AG04449 (cell line): ENCODE results near the gene BCL7B.

Experiments used
- CTCF ChIA-PET: fragments of 350-600 bp; formaldehyde crosslinking; extraction: SDS; loops from one replicate; lab custom pipeline; 2021; ENCODE audit warnings: antibody characterized with exemption; lab: Yijun Ruan, JAX
- POLR2A ChIA-PET: fragments of 400-600, 350-600 bp; formaldehyde crosslinking; extraction: SDS; loops from one replicate; lab custom pipeline; 2020; ENCODE audit warnings: antibody characterized with exemption, inconsistent platforms; lab: Yijun Ruan, JAX
- DNase-seq: peaks from one replicate; pipeline ENCODE4 v3.0.0-alpha.2; 2010; ENCODE audit warnings: low read depth, low spot score
- H3K4me3 ChIP-seq: 2 replicates; pipeline ENCODE4 v1.5.1; 2011; ENCODE audit warnings: low read depth, mild to moderate bottlenecking, control low read depth, low read length
- CTCF ChIP-seq: IDR thresholded peaks from one replicate; pipeline ENCODE4 v1.5.1; 2011; ENCODE audit warnings: mild to moderate bottlenecking, moderate library complexity, low read length, control low read depth, inconsistent platforms; ENCODE audit not compliant: insufficient read depth; ENCODE audit errors: missing control alignments

The BCL7B gene

GRCh38 chr7:73489976-73490375 lies 67.5 kb downstream of the BCL7B start:
- CTCF ChIA-PET: no interaction called here

GRCh38 chr7:73487486-73487885 lies 70.0 kb downstream of the BCL7B start:
- POLR2A ChIA-PET: no interaction called here
- CTCF ChIA-PET: interaction anchor here (0.8 to 1.9 kb wide), 3 partner anchors 11 to 36 kb away, joined by 3 to 7 read pairs (median 5); no protein-coding TSS in a partner anchor
- H3K4me3 ChIP-seq: no peak overlapping the region
- no peak for DNase-seq
- no peak for TF ChIP-seq CTCF

More at GRCh38 chr7:73489976-73490375, 67.5 kb downstream of the BCL7B start:
- TF ChIP-seq CTCF: no peak
- POLR2A ChIA-PET: no interaction called here
- no peak for DNase-seq
- H3K4me3 ChIP-seq: no peak overlapping the region
